Activated CD4-positive, alpha-beta memory T cell treated with anti-CD3 and anti-CD28 coated beads, Interleukin-2, amount 10 ng/mL, durations not matched to agents 7 days and 5 days (primary cell): ENCODE results near the gene SNRNP35. TPM values are rescaled to one million over a fixed set of nuclear protein-coding genes. Genes with fewer than 3 reads are reported as not detected.
"Not testable (repeated sequence)": the region's sequence is repeated elsewhere in the genome, so short reads cannot be mapped to it uniquely, and the experiment has no call there.

Experiments used
- CTCF ChIA-PET: fragments of 350-600 bp; sonication (Branson Sonifier 250); formaldehyde crosslinking; loops from one replicate; lab custom pipeline; 2021; ENCODE audit warnings: antibody characterized with exemption, inconsistent platforms; lab: Charles Lee
- POLR2A ChIA-PET: fragments of 350-600 bp; sonication (Branson Sonifier 250); formaldehyde crosslinking; loops from one replicate; lab custom pipeline; 2021; ENCODE audit warnings: antibody characterized with exemption; lab: Charles Lee
- DNase-seq: peaks from one replicate; pipeline ENCODE4 v3.0.0-alpha.2; 2020
- H3K27ac Mint-ChIP-seq: one replicate; pipeline ENCODE4 v1.8.0; 2021; ENCODE audit warnings: mild to moderate bottlenecking, mixed read lengths
- H3K27me3 Mint-ChIP-seq: one replicate; pipeline ENCODE4 v1.8.0; 2021; ENCODE audit warnings: mixed read lengths
- H3K36me3 Mint-ChIP-seq: one replicate; pipeline ENCODE4 v1.8.0; 2021; ENCODE audit warnings: low read depth, mixed read lengths
- H3K4me1 Mint-ChIP-seq: one replicate; pipeline ENCODE4 v1.8.0; 2021; ENCODE audit warnings: mixed read lengths
- H3K4me3 Mint-ChIP-seq: one replicate; pipeline ENCODE4 v1.8.0; 2021; ENCODE audit warnings: mild to moderate bottlenecking, mixed read lengths
- H3K9me3 Mint-ChIP-seq: one replicate; pipeline ENCODE4 v1.8.0; 2021; ENCODE audit warnings: mixed read lengths
- total RNA-seq, 2 experiments: library from RNA; stranded (reverse); gene quantifications; one replicate each; pipeline ENCODE4 v1.2.3, GENCODE V29; 2021

The SNRNP35 gene
- total RNA-seq, 2 experiments from 2014 or later, result 29.7 to 35.0 TPM

DNA sequence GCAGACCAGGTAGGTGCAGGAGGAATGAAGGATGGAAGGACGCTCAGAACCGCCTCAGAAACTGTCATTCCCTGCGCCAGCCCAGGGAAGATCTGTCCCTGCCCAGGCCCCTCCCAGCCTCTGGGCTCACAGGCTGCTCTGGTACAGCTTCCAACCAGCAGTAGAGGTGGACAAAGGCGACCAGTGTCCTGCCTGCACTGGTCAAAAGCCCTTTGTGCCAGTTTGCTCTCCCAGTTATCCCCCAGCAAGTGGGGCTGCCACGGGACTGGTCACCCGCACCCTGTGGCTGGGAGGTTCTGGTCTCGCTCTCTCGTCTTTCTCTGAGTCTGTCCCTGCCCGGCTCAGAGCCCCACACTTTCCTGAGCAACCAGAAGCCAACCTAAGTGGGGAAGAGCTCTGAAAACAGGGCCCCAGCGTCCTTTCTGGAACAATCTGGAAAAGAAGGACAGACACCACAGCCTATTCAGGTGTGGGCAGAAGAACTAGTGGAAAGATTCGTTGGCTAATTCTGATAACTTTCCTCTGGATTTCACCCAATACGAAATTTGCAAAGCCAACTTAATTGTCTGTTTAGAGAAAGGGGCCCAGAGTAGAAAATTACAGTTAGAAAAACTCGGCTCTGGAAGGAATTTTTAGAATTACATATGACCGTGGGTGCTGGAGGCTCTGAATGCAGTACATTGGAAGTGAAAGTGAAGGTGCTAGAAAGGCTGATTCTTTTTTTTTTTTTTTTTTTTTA lies 21.7 kb downstream of the SNRNP35 start:
- Mint-ChIP-seq H3K27ac (no peak overlapping the region), H3K9me3 (no peaks in the 10 kb centered on the region), H3K4me3 (no peak overlapping the region), H3K36me3 (no peaks in the 10 kb centered on the region), H3K27me3 (no peaks in the 10 kb centered on the region), H3K4me1 (peaks cover 23% of the 10 kb centered on the region)
- POLR2A ChIA-PET, result no interaction called here
- DNase-seq, result no peak
- CTCF ChIA-PET, result no interaction called here

DNA sequence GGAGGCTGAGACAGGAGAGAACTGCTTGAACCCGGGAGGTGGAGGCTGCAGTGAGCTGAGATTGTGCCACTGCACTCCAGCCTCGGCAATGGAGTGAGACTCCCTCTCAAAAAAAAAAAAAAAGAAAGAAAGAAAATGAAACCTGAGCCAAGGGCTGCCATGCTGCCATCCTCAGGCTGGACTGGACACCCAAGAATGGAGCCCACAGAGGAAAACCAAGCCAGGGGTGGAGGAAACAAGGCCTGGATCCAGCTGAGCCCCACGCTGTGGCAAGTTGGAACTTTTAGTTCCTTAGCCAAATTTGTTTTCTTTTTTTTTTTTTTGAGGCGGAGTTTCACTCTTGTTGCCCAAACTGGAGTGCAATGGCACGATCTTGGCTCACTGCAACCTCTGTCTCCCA lies 23.3 kb downstream of the SNRNP35 start:
- CTCF ChIA-PET, H3K9me3 Mint-ChIP-seq, H3K27ac Mint-ChIP-seq, H3K27me3 Mint-ChIP-seq, H3K4me3 Mint-ChIP-seq, H3K36me3 Mint-ChIP-seq, DNase-seq: not testable (repeated sequence)
- POLR2A ChIA-PET, result interaction anchor here (0.7 kb wide), 1 partner anchor 187 kb away, joined by 3 read pairs; no protein-coding TSS in a partner anchor
- H3K4me1 Mint-ChIP-seq, result peaks cover 16% of the 10 kb centered on the region

GRCh38 chr12:123482876-123483275 lies 24.9 kb downstream of the SNRNP35 start:
- ChIA-PET POLR2A (no interaction called here), CTCF (interaction anchor here (0.7 to 1.7 kb wide), 2 partner anchors 14 to 23 kb away, joined by 3 to 5 read pairs; no protein-coding TSS in a partner anchor)
- Mint-ChIP-seq H3K36me3 (no peaks in the 10 kb centered on the region), H3K4me3 (no peak overlapping the region), H3K4me1 (peaks cover 16% of the 10 kb centered on the region), H3K27ac (no peak overlapping the region), H3K27me3 (no peaks in the 10 kb centered on the region), H3K9me3 (no peaks in the 10 kb centered on the region)
- no peak for DNase-seq

DNA sequence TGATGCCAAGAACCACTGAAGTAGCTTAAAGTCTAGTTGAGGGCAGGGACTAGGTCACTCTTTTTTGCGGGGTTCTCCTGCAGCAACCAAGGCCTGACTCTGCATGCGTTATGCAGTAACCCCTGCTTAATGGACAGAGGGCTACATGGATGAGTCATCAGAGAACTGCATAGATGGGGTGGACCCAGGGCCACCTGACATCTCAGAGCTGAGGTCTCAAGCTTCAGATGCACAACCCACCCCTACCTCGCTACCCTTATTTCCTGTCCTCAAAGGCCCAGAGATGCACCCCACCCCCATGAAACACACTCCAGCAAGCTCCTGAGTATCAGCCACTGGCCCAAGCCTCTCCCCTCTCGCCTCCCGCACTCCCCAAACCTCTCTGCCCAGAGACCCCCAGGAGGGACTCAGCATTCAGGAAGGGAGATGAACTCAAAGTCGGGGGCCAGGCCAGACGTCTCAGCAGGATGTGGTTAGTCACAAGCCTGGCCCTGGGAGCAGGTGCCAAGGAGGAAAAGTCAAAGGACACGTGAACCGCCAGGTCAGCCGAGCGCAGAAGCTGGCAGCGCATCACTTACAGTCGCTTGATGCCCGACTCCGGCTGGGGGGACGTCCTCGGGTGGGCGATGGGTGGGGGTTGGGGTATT lies 25.8 kb downstream of the SNRNP35 start:
- Mint-ChIP-seq H3K4me3 (no peak overlapping the region), H3K9me3 (no peaks in the 10 kb centered on the region)

GRCh38 chr12:123485756-123486155 lies 27.8 kb downstream of the SNRNP35 start:
- CTCF ChIA-PET, result no interaction called here
- Mint-ChIP-seq H3K4me3 (no peak overlapping the region), H3K27me3 (no peaks in the 10 kb centered on the region), H3K4me1 (peaks cover 15% of the 10 kb centered on the region), H3K36me3 (no peaks in the 10 kb centered on the region), H3K9me3 (no peaks in the 10 kb centered on the region), H3K27ac (no peak overlapping the region)
- no peak for DNase-seq
- POLR2A ChIA-PET, result no interaction called here

More for the DNA sequence above, 25.8 kb downstream of the SNRNP35 start:
- DNase-seq, result no peak
- Mint-ChIP-seq H3K36me3 (no peaks in the 10 kb centered on the region), H3K4me1 (peaks cover 16% of the 10 kb centered on the region), H3K27ac (no peak overlapping the region), H3K27me3 (no peaks in the 10 kb centered on the region)
- CTCF ChIA-PET, result interaction anchor here (0.7 kb wide), 1 partner anchor 15 kb away, joined by 3 read pairs; no protein-coding TSS in a partner anchor
- POLR2A ChIA-PET, result no interaction called here

GRCh38 chr12:123487428-123487827 lies 29.5 kb downstream of the SNRNP35 start:
- Mint-ChIP-seq H3K9me3 (no peaks in the 10 kb centered on the region), H3K27me3 (no peaks in the 10 kb centered on the region), H3K27ac (no peak overlapping the region), H3K4me3 (no peak overlapping the region), H3K4me1 (peaks cover 15% of the 10 kb centered on the region), H3K36me3 (no peaks in the 10 kb centered on the region)
- ChIA-PET POLR2A (no interaction called here), CTCF (no interaction called here)
- DNase-seq, result no peak

DNA sequence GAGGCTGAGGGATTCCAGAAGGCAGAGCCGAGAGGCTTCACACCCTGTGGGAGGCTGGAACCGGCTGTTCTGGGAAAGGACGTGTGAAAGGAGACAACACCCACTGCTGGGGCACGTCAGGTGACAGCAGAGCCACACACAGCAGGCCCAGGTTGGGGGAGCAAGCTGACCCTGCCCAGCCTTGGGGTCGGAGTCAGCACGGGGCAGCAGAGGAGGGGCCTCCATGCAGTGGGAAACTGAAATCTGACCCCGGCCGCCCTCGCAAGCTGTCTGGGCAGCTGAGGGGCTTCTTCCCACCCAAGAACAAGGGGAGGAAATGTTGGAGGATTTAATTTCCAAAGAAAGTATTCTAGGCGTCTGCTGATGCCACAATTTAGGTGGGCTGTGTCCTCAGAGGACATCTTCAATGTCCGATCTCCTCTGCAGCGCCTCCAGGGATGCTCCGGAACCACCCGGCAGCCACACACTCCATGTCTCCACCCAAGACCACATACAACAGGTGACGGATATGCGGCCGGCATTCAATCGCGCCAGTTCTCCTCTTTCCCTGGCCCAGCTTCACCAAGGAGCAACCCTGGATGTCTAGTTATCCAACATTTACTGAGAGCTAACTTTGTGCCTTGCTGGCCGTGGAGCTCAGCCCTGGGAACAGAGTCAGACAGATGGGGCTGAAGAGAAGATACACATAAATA lies 30.7 kb downstream of the SNRNP35 start:
- DNase-seq, result no peak
- Mint-ChIP-seq H3K4me1 (peaks cover 13% of the 10 kb centered on the region), H3K36me3 (no peaks in the 10 kb centered on the region), H3K27me3 (no peaks in the 10 kb centered on the region), H3K4me3 (no peak overlapping the region), H3K9me3 (no peaks in the 10 kb centered on the region), H3K27ac (no peak overlapping the region)
- POLR2A ChIA-PET, result no interaction called here
- CTCF ChIA-PET, result no interaction called here

DNA sequence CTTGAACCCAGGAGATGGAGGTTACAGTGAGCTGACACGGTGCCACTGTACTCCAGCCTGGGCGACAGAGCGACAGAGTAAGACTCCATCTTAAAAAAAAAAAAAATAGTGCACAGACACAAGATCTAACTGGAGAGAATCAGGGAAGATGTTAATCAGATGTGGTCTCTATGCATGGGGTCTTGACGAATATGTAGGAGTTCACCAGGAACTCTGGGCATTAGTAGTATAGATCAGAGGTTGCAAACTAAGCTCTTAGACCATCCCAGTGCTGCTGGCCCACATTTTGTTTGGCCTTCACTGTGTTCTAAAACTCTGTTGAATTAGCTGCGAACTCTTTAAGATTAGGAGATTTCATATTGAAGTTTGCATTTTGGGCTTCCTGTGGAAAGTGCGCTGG lies 31.6 kb downstream of the SNRNP35 start:
- H3K4me1 Mint-ChIP-seq, result peaks cover 4% of the 10 kb centered on the region
- ChIA-PET POLR2A (no interaction called here), CTCF (no interaction called here)
- H3K9me3 Mint-ChIP-seq, result no peaks in the 10 kb centered on the region
- H3K27me3 Mint-ChIP-seq, result no peaks in the 10 kb centered on the region
- H3K36me3 Mint-ChIP-seq, result no peaks in the 10 kb centered on the region
- no peak overlapping the region for H3K4me3 Mint-ChIP-seq
- DNase-seq, result no peak
- no peak overlapping the region for H3K27ac Mint-ChIP-seq

DNA sequence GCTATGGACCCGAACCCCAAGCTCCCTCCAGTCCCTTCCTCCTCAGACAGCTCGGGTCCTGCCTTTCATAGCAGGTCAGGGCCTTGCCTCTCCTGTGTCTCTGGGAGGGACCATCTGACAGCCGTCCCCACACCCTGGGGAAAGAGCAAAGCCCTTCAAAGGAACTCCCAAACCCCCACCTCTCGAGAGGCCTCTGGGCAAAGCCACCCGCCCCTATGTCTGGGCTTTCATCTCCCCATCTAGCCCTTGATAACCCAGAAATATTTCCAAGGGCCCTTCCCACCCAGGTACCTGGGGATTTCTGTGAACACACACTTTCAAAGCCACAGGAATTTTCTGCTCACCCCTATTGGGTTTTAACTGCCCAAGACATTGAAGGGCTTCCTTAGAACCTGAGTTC lies 32.1 kb downstream of the SNRNP35 start:
- Mint-ChIP-seq H3K27me3 (no peaks in the 10 kb centered on the region), H3K9me3 (no peaks in the 10 kb centered on the region), H3K4me1 (no peaks in the 10 kb centered on the region), H3K36me3 (no peaks in the 10 kb centered on the region), H3K27ac (no peak overlapping the region), H3K4me3 (no peak overlapping the region)
- DNase-seq, result no peak
- CTCF ChIA-PET, result no interaction called here
- POLR2A ChIA-PET, result no interaction called here

GRCh38 chr12:123491056-123491455 lies 33.1 kb downstream of the SNRNP35 start:
- Mint-ChIP-seq H3K36me3 (no peaks in the 10 kb centered on the region), H3K4me3 (no peak overlapping the region), H3K4me1 (no peaks in the 10 kb centered on the region), H3K9me3 (no peaks in the 10 kb centered on the region), H3K27ac (no peak overlapping the region), H3K27me3 (no peaks in the 10 kb centered on the region)
- DNase-seq, result no peak
- ChIA-PET POLR2A (no interaction called here), CTCF (no interaction called here)

GRCh38 chr12:123491481-123491880 lies 33.5 kb downstream of the SNRNP35 start:
- Mint-ChIP-seq H3K9me3 (no peaks in the 10 kb centered on the region), H3K36me3 (no peaks in the 10 kb centered on the region), H3K4me1 (no peaks in the 10 kb centered on the region), H3K27me3 (no peaks in the 10 kb centered on the region), H3K27ac (no peak overlapping the region), H3K4me3 (no peak overlapping the region)
- ChIA-PET CTCF (no interaction called here), POLR2A (no interaction called here)
- DNase-seq, result no peak

DNA sequence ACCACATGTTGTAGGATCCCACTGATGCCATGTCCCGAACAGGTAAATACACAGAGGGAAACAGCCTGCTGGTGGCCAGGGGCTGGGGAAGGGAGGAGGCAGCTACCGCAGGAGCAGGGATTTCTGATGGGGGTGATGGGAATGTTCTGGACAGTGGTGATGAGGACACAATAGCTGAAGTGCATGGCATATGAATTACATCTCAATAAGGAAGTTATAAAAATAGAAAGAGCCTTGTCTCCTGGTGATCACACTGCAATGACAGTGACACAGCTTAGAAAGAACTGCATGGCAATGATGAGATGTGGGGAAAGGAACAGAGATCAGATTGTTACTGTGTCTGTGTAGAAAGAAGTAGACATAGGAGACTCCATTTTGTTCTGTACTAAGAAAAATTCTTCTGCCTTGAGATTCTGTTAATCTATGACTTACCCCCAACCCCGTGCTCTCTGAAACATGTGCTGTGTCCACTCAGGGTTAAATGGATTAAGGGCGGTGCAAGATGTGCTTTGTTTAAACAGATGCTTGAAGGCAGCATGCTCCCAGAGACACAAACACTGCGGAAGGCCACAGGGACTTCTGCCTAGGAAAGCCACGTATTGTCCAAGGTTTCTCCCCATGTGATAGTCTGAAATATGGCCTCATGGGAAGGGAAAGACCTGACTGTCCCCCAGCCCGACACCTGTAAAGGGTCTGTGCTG lies 34.5 kb downstream of the SNRNP35 start:
- not testable (repeated sequence) for H3K9me3 Mint-ChIP-seq

More for the DNA sequence above, 34.5 kb downstream of the SNRNP35 start:
- DNase-seq, H3K4me3 Mint-ChIP-seq, POLR2A ChIA-PET, H3K36me3 Mint-ChIP-seq, CTCF ChIA-PET, H3K27me3 Mint-ChIP-seq, H3K4me1 Mint-ChIP-seq, H3K27ac Mint-ChIP-seq: not testable (repeated sequence)
